AG09319 (cell line): ENCODE data around the gene TSPAN14.

Experiments used
- DNase-seq: peaks from one replicate; pipeline ENCODE4 v3.0.0-alpha.2; 2010; ENCODE audit warnings: low read depth; ENCODE audit errors: extremely low read depth
- CTCF ChIP-seq: IDR thresholded peaks from 2 replicates; pipeline ENCODE4 v1.5.1; 2011; ENCODE audit warnings: low read depth, mild to moderate bottlenecking, inconsistent platforms, low read length, moderate library complexity

Gene TSPAN14

DNA sequence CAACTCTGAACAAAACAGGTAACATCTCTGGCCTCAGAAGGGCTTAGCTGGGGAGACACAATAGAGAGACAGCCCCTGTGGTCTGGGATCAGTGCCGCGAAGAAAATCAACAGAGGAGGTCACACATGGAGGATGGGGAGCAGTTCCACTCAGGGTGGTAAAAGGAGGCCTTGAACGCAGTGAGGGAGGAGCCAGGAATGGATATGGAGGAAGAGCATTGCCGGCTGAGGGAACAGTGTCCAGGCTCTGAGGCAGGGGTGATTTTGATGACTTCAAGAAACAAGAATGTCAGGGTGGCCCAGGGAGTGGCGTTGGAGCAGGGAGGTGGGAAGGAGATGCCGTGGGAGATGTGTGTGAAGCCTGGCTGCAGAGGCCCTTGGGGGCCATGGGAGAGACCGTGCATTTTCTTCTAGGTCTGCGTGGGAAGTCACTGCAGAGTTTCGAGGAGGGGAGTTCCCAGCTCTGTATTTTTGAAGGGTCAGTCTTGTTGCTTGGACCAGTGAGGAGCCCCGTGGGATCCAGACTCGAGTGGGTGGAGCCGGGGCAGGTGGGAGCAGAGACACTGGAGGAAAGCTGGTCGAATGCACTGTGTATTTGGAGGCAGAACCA is 47.9 kb downstream of the TSPAN14 start:
- no peak for TF ChIP-seq CTCF
- DNase-seq: no peak

DNA sequence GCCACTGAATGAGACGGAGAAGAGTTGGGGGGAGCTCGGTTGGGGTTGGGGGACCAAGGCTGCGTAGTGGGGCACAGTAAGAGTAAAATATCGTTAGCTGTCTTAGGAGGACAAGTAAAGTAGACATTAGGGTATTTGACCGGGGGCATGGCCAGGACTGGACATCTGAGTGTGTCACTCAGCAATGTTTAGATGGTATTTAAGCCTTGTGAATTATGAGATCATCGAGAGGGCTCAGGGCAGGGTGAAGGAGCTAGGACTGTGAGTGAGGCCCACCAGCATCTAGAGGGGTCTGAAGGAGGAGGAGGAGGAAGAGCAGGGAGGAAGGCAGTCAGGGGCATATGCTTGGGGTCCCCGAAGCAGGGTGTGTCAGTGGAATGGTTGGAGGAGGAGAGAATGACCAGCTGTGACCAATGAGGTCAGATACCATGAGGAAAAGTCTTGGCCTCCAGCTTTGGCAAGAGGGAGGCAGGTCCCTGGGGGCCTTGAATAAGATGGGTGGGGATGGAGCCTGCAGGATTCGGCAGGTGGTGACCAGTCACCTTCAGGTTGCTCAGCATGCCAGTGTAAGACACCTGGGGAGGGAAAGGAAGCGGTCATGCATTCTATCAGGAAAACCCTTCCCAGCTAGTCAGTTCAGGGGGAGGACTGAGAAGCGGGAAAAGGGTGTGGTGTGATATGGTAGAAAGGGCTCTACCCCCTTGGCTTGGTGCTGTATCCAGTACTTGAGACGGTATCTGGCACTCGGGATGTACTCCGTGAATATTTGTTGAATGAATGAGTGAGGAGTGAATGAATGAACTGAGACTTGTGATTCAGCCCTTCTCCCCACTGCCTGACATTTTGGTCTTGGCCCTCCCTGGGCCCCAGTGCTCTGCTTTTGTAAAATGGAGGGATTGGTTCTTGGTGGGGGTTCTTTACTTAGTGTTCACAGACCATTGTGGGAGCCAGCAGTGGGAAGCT is 48.8 kb downstream of the TSPAN14 start:
- TF ChIP-seq CTCF: no peak

DNA sequence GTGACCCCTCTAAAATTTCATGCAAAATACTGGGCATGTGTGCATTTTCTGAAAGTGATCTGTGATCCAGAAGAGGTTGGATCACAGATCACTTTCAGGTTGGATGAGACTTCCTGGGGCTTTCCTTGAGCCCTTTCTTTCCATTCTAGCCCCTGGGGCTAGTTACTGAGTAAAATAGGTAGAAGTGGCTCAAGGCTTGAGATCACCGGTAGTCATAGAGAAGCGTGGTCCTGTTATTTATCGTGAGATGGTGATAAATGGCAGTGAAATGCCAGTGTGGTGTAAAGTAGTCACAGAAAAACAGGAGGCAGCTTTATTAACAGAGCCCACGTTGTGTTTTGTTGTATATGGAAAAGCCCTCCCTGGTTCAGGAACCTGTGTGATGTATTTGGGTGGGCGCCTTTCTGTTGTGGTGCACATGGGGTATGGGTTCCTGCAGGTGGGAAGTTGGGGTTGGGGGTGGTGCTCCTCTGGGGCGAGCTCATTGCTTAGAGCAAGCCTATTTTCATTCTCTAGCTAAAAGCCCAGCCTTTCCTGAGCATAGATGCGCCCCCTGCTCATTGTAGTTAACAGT is 49.6 kb downstream of the TSPAN14 start:
- TF ChIP-seq CTCF: no peak
- DNase-seq: no peak

More for the DNA sequence above, 48.8 kb downstream of the TSPAN14 start:
- no peak for DNase-seq

DNA sequence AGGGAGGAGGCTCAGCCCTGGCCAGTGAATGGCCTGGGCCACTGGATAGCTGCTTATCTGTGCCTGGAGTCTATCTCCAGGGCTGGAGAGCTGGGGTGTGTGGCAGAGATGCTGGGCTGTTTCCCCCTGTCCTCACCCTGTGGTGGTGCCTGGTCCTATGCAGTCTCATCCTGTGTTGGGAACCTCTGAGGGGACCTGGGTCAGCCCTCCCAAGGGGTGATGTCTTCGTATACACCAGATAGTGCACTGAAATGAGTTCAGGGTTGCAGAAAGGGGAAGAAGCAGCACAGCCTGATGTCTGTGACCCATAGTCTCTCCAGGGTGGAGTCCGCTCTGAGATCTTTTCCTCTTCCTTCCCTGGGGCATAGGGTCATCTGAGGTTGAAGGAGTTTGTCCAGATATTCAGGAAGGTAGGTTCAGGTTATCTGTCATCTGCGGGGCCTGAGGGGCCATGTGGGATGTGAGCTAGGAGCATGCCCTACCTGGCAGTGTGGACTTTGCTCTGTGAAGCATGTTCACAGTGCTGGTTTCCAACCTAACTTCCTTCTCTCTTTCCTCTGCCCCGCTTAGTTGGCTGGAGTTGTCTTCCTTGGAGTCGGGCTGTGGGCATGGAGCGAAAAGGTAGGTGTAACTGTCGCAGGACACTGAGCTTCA is 50.2 kb downstream of the TSPAN14 start:
- no peak for DNase-seq
- no peak for TF ChIP-seq CTCF

DNA sequence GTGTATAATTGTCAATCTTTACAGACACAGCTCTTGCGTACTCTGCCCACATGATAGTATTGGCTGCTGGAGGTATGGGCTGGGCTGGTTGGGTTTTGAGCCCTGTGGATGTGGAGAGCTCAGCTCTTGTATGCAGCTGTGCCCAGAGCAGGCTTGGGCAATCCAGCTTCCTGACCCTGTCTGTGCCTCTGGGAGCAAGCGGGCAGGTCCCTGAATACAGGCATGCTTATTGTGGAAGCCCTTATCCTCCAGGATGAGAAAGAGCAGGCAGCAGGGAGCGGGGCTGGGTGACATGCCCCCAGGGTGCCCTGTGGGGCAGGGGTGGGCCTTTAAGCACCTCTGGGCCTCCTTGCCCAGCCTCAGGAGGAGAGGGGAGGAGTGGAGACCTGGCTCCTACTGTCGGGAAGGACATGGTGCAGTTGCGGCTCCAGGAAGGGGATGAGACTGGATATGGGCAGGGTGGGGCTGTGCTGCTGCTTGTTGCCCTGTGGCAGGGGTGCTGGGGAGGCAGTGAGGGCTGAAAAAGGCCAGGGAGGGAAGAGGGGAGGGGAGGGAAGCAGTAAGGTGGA is 50.9 kb downstream of the TSPAN14 start:
- TF ChIP-seq CTCF: no peak
- no peak for DNase-seq

- TF ChIP-seq CTCF: no peak
- DNase-seq: no peak
Measured at GRCh38 chr10:80506189-80506575, 52.1 kb downstream of the TSPAN14 start.
